Measurements from ENCODE around the gene GABARAPL1.

- peak; percentile 74 for TF ChIP-seq GATA2 (IDR thresholded peaks at IDR 0.05; ENCODE audit: low read depth, low read length)
- peak; percentile 23; the same call in 1 of the 2 replicates for TF ChIP-seq GATA3 (IDR thresholded peaks at IDR 0.05; ENCODE audit: low read depth, low read length)
Observed at GRCh38 chr12:10190558-10191388, 21.9 kb upstream of the GABARAPL1 start.
